Stimulated activated CD4-positive, alpha-beta T cell treated with anti-CD3 and anti-CD28 coated beads, Interleukin-12 subunit alpha, Interleukin-12 subunit beta, amount 100 ng/mL, for 4 hours (primary cell): ENCODE results near the gene MOB2.

Source experiments
- DNase-seq: peaks from one replicate; pipeline ENCODE4 v3.0.0-alpha.2; 2020

The MOB2 gene

GRCh38 chr11:1502954-1503707, 16.6 kb upstream of the MOB2 start:
- DNase-seq = no peak

GRCh38 chr11:1502168-1502953, 15.8 kb upstream of the MOB2 start:
- no peak for DNase-seq

DNA sequence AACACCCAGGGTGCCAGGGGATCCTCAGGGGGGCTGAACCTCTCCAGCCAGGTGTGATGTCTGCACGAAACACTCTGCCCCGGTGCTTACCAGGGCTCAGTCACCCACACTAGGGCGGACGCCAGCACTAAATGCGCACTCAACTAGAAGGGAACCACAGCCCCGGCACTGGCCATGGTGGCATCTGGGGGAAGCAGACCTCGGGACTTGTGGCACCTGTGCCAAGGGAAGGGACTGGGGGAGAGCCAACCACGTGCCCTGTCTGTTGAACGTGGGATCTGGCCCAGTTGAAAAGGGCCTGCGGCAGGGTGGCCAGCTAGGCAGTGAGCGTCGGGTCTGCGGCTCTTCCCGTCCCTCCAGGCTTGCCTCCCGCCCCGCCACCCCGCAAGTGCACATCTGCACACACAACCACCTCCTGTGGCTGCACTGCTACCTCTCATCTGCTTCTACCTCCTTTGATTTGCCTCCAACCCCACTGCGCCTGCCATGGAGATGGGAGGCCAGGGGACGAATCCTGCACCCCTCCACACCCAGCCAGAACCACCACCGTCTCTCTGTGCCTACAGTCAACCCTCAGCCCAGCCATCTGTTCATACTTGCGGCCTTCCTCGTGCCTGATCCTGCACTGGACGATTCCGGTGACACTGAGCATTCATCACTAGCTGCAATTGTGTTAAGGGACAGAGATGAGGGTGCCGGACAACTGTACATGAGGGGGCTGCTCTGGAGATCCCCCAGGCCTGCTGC, 15.0 kb upstream of the MOB2 start:
- no peak for DNase-seq

DNA sequence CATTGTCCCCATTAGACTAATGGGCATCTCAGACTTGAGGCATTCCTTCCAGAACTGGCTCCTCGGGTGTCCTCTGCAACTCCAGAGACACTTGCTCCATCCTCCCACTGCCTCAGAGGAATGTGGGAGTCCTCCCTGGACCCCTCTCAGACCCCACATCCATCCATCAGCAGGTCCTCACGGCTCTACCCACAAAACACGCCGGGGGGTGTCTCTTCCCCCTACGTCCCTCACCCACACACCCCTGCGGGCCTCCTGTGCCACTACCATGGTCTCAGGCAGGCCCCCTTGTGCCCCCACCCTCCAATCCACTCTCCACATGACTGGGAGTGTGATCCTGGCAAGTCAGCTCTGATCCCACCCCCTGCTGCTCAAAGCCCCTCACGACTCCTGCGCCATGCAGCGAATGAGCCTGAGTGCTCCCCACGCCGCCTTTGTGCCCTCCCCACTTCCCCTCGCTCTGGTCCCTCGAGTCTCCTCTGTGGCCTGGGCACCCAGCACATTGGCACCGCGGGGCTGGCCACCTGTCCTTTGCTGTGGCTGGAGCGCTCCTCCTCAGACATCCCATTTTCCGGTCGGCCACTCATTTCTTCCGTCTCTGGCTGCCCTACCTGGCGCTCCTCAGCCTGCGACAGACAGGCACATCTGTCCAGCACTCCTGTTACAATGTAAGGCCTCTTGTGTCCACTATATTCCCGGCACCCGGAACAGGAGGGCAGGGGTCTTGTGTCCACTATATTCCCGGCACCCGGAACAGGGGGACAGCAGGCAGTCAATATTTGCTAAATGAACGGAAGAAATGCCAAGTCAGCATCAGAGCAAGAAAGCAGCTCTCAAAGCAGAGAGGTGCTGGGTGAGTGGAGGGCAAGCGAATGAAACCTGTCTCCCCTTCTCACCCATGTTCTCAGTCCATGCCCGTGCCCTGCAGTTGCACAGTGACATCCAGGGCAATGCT, 14.2 kb upstream of the MOB2 start:
- no peak for DNase-seq

DNA sequence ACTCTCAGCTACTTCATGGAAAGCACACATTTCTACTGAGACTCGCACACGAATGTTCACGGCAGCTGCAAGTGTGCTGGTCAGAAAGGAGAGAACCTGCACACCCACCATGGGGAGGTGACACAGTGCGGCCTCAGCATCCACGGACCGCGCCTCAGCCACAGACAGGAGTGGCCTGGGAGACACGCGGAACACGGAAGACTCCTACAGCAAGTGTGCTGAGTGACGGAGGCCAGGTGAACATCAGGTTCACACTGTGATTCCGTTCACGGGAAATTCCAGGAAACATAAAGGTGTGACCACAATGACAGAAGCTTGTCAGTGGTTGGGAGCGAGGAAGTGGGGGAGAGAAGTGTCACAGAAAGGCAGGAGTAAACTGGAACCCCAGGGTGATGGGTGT, 13.3 kb upstream of the MOB2 start:
- DNase-seq = no peak

DNA sequence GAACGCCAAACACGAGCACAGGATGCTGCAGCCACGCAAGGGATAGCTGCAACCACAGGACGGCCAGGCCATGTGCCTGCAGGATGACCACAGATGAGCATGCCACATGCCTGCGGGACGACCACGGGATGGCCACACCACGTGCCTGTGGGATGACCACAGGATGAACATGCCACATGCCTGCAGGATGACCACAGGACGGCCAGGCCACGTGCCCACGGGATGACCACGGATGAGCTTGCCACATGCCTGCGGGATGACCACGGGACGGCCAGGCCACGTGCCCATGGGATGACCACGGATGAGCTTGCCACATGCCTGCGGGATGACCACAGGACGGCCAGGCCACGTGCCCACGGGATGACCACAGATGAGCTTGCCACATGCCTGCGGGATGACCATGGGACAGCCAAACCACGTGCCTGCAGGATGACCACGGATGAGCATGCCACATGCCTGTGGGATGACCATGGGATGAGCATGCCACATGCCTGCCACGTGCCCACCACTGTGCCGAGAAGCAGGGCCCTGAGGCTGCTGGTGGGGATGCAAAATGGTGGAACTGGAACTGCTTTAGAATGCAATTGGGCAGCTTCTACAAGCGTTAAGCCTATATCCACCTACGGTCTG, 12.8 kb upstream of the MOB2 start:
- DNase-seq = no peak

DNA sequence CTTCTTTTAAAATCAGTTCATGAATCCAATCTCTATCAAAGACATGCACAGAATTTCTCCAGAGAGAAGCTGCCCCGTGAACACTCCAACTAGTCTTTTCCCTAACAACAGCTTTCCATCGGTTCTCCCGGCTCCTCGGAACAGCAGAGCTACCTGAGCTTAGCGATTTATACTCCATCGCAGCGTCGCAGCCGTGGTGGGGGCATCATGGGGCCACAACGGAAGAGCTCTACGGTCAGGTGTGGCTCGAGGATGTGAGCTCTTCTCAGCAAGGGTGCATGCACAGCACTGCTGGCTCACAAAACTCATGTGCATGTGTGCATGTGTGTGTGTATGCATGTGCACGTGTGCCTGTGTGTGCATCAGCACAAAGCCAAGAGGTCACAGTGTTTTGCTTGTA, 11.7 kb upstream of the MOB2 start:
- DNase-seq = no peak

- no peak for DNase-seq
Observed at GRCh38 chr11:1497600-1497999, 11.0 kb upstream of the MOB2 start.

- DNase-seq = no peak
Observed at GRCh38 chr11:1496761-1497095, 10.1 kb upstream of the MOB2 start.

DNA sequence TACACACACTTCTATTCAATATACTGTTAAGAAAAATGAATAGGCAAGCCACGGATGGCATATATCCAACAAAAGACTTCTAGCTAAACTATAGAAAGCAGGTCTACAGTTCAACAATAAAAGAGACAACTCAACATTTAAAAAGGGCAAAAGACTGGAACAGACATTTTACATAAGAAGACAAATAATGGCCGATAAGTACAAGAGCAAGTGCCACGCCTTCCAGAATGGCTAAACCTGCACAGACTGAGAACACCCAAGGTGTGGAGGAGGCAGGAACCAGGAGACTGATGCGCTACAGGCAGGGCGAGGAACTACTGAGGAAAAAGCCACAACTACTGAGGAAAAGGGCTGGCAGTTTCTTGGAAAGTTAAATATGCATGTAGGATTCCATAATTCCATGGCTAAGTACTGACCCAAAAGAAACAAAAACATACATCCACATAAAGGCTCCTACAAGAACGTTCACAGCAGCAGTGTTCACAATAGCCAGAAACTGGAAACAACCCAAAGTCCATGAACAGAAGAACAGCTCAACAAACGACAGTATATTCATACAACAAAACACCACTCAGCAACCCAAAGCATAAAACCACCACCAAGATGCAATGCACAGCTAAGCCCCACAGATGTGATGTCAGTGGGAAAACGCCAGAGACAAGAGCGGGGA, 9.6 kb upstream of the MOB2 start:
- no peak for DNase-seq

DNA sequence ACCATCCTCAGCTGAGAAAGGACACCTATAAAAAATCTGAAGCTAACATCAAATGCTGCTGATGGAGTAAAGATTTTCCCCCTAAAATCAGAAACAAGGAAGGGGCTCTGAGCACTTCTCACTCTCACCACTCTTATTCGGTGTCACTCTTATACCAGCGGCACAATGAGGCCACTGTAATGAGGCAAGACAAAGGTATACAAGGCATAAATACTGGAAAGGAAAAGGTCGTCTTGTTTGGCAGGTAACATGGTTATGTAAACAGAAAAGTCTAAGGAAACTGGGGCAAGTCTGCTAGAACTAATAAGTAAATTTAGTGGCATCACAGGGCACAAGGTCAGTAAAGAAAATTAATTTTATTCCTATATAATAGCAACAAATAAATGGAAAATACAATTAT, 8.1 kb upstream of the MOB2 start:
- DNase-seq = no peak

DNA sequence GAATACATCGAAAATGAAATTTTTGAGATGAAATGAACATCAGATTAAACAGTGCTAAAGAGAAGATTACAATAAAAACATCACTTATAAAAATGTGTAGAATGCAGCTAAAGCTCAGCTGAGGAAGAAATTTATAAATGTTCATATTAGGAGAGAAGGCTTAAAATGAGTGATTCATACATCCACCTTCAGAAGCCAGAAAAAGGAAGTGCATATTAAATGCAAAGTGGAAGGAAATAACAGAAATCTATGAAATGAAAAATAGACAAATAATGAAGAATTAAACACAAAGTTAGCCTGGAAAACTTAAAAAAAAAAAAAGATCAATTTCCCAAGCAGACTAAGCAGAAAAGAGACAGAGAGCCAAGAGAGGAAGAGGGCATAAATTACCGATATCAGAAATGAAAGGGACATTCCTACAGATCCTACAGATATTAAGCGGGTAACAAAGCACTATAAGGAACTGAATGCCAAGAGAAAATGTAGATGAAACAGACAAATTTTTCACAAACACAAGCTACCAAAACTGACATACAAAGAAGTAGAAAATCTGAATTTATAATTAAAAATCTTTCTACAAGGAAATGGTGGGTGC, 7.2 kb upstream of the MOB2 start:
- no peak for DNase-seq

DNA sequence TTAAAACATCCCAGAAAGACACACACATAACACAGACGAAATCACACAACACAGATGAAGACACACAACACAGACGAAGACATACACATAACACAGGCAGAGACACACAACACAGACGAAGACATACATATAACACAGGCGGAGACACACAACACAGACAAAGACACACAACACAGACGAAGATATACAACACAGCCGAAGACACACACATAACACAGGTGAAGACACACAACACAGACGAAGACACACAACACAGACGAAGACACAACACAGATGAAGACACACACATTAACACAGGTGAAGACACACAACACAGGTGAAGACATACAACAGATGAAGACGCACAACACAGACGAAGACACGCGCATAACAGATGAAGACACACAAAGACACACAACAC, 4.8 kb upstream of the MOB2 start:
- DNase-seq = no peak

- no peak for DNase-seq
Observed at GRCh38 chr11:1490651-1491050, 4.1 kb upstream of the MOB2 start.

GRCh38 chr11:1488575-1489180, 2.1 kb upstream of the MOB2 start:
- DNase-seq = no peak

- DNase-seq = no peak
Observed at GRCh38 chr11:1487851-1488574, 1.4 kb upstream of the MOB2 start.

GRCh38 chr11:1487091-1487850, 692 bp upstream of the MOB2 start:
- DNase-seq = no peak

DNA sequence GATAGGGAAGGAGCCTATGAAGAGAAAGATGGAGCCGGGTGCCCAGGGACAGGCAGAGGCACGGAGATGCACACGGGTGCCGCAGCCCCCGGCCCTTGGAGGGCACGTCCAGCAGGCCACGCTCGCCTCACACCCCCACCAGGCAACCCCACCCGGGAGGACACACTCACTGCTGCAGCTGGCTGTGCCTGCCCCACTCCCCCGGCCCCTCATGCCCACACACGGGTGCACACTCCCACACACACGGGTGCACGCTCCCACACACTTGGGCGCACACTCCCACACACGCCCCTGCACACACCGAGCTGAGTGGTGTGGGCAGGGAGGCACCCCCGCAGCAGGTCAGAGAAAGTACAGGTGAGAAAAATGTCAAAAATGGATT, 1.1 kb downstream of the MOB2 start:
- no peak for DNase-seq
